Stimulated activated naive B cell treated with anti-CD40 and anti-IgM and Interleukin-4, amounts not matched to agents 10 μg/mL and 1 μg/mL and 100 μg/mL, for 72 hours (primary cell): ENCODE data around the gene LRRC36.
A peak's percentile ranks its signal among the peaks of the same experiment; 100 is the strongest.

ENCODE experiments used
- ATAC-seq, 2 donors: fragments of 150-1000 bp; cut with Tn5 transposase; replicated peaks; 2 replicates each; pipeline ENCODE4 v1.10.0; 2021; ENCODE audit warnings: moderate library complexity in 1 of 2
- DNase-seq: peaks from one replicate; pipeline ENCODE4 v3.0.0; 2021
- H3K27ac Mint-ChIP-seq: one replicate; pipeline ENCODE4 v1.8.0; 2022; ENCODE audit warnings: mild to moderate bottlenecking, mixed read lengths
- H3K27me3 Mint-ChIP-seq, 2 donors: one replicate each; pipeline ENCODE4 v1.8.0; 2022; ENCODE audit warnings: mixed read lengths in 2 of 2
- H3K36me3 Mint-ChIP-seq, 2 donors: one replicate each; pipeline ENCODE4 v1.8.0; 2022; ENCODE audit warnings: mixed read lengths in 2 of 2, mild to moderate bottlenecking in 1 of 2
- H3K4me1 Mint-ChIP-seq, 2 donors: one replicate each; pipeline ENCODE4 v1.8.0; 2022; ENCODE audit warnings: mixed read lengths in 2 of 2, mild to moderate bottlenecking in 1 of 2
- H3K4me3 Mint-ChIP-seq, 2 donors: one replicate each; pipeline ENCODE4 v1.8.0; 2022; ENCODE audit warnings: mild to moderate bottlenecking in 2 of 2, mixed read lengths in 2 of 2, moderate library complexity in 1 of 2
- H3K9me3 Mint-ChIP-seq, 2 donors: one replicate each; pipeline ENCODE4 v1.8.0; 2022; ENCODE audit warnings: mixed read lengths in 2 of 2, mild to moderate bottlenecking in 1 of 2

Gene LRRC36

GRCh38 chr16:67304020-67304419 lies 22.6 kb upstream of the LRRC36 start:
- H3K27ac Mint-ChIP-seq: no peak overlapping the region
- ATAC-seq (no peak), DNase-seq (no peak)
- peaks cover 3 to 5% of the 10 kb centered on the region in 2 donors for H3K27me3 Mint-ChIP-seq
- H3K9me3 Mint-ChIP-seq: no peaks in the 10 kb centered on the region
- no peaks in the 10 kb centered on the region for H3K36me3 Mint-ChIP-seq
- H3K4me1 Mint-ChIP-seq: peaks cover 5 to 7% of the 10 kb centered on the region in 2 donors
- H3K4me3 Mint-ChIP-seq: no peak overlapping the region

- no peak for ATAC-seq
- Mint-ChIP-seq H3K4me3 (no peak overlapping the region), H3K27me3 (peaks cover 3 to 5% of the 10 kb centered on the region in 2 donors), H3K27ac (no peak overlapping the region), H3K36me3 (no peaks in the 10 kb centered on the region), H3K4me1 (peaks cover 5 to 7% of the 10 kb centered on the region in 2 donors), H3K9me3 (no peaks in the 10 kb centered on the region)
- DNase-seq: no peak
These were observed 21.2 kb upstream of the LRRC36 start for GRCh38 chr16:67305216-67306071.

GRCh38 chr16:67310561-67310960 lies 16.1 kb upstream of the LRRC36 start:
- H3K9me3 Mint-ChIP-seq: no peaks in the 10 kb centered on the region
- ATAC-seq (no peak), DNase-seq (no peak)
- peaks cover 3 to 4% of the 10 kb centered on the region in 2 donors for H3K27me3 Mint-ChIP-seq
- peaks cover 5 to 17% of the 10 kb centered on the region in 2 donors for H3K4me1 Mint-ChIP-seq
- no peak overlapping the region for H3K4me3 Mint-ChIP-seq
- H3K27ac Mint-ChIP-seq: no peak overlapping the region
- H3K36me3 Mint-ChIP-seq: no peaks in the 10 kb centered on the region

GRCh38 chr16:67311607-67312488 lies 14.8 kb upstream of the LRRC36 start:
- H3K4me3 Mint-ChIP-seq: no peak overlapping the region
- H3K36me3 Mint-ChIP-seq: no peaks in the 10 kb centered on the region
- no peaks in the 10 kb centered on the region for H3K9me3 Mint-ChIP-seq
- H3K4me1 Mint-ChIP-seq: peaks cover 5 to 14% of the 10 kb centered on the region in 2 donors
- DNase-seq (peak; percentile 61), ATAC-seq (peak; percentile 94 to 96)
- H3K27ac Mint-ChIP-seq: peak overlapping the region; percentile 4
- no peaks in the 10 kb centered on the region for H3K27me3 Mint-ChIP-seq

- H3K27me3 Mint-ChIP-seq: no peaks in the 10 kb centered on the region
- peak overlapping the region; percentile 49 for H3K27ac Mint-ChIP-seq
- peaks cover 5 to 14% of the 10 kb centered on the region in 2 donors for H3K4me1 Mint-ChIP-seq
- no peaks in the 10 kb centered on the region for H3K9me3 Mint-ChIP-seq
- DNase-seq: no peak
- H3K4me3 Mint-ChIP-seq: no peak overlapping the region
- no peak for ATAC-seq
- H3K36me3 Mint-ChIP-seq: no peaks in the 10 kb centered on the region
These were observed 13.9 kb upstream of the LRRC36 start for GRCh38 chr16:67312719-67313118.

GRCh38 chr16:67317853-67318252 lies 8.8 kb upstream of the LRRC36 start:
- no peaks in the 10 kb centered on the region for H3K27me3 Mint-ChIP-seq
- no peaks in the 10 kb centered on the region for H3K9me3 Mint-ChIP-seq
- ATAC-seq: no peak
- no peaks in the 10 kb centered on the region for H3K36me3 Mint-ChIP-seq
- H3K27ac Mint-ChIP-seq: no peak overlapping the region
- DNase-seq: no peak
- H3K4me3 Mint-ChIP-seq: no peak overlapping the region
- H3K4me1 Mint-ChIP-seq: no peaks in the 10 kb centered on the region

- peak overlapping the region; percentile 80 for H3K4me3 Mint-ChIP-seq
- H3K36me3 Mint-ChIP-seq: no peaks in the 10 kb centered on the region
- peaks cover 6 to 7% of the 10 kb centered on the region in 2 donors for H3K27me3 Mint-ChIP-seq
- H3K9me3 Mint-ChIP-seq: peaks cover 0 to 4% of the 10 kb centered on the region in 2 donors
- H3K27ac Mint-ChIP-seq: no peak overlapping the region
- ATAC-seq (no peak), DNase-seq (no peak)
- peaks cover 24 to 47% of the 10 kb centered on the region in 2 donors for H3K4me1 Mint-ChIP-seq
These were observed 522 bp upstream of the LRRC36 start for GRCh38 chr16:67326115-67326471.

GRCh38 chr16:67327743-67328142 lies 1.1 kb downstream of the LRRC36 start:
- Mint-ChIP-seq H3K4me1 (peaks cover 24 to 47% of the 10 kb centered on the region in 2 donors), H3K27me3 (peaks cover 6 to 7% of the 10 kb centered on the region in 2 donors), H3K4me3 (no peak overlapping the region), H3K27ac (no peak overlapping the region), H3K36me3 (no peaks in the 10 kb centered on the region), H3K9me3 (peaks cover 0 to 4% of the 10 kb centered on the region in 2 donors)
- no peak for DNase-seq
- ATAC-seq: peak; percentile 26 to 49

- H3K9me3 Mint-ChIP-seq: peaks cover 3 to 4% of the 10 kb centered on the region in 2 donors
- H3K36me3 Mint-ChIP-seq: peaks cover 2 to 7% of the 10 kb centered on the region in 2 donors
- ATAC-seq (no peak), DNase-seq (no peak)
- no peak overlapping the region for H3K27ac Mint-ChIP-seq
- no peak overlapping the region for H3K4me3 Mint-ChIP-seq
- peaks cover 6 to 7% of the 10 kb centered on the region in 2 donors for H3K27me3 Mint-ChIP-seq
- peaks cover 18 to 30% of the 10 kb centered on the region in 2 donors for H3K4me1 Mint-ChIP-seq
These were observed 3.3 kb downstream of the LRRC36 start for GRCh38 chr16:67329901-67330300.

- H3K4me1 Mint-ChIP-seq: no peaks in the 10 kb centered on the region
- peaks cover 0 to 4% of the 10 kb centered on the region in 2 donors for H3K27me3 Mint-ChIP-seq
- no peak for DNase-seq
- no peak overlapping the region for H3K27ac Mint-ChIP-seq
- peaks cover 4 to 5% of the 10 kb centered on the region in 2 donors for H3K9me3 Mint-ChIP-seq
- no peak for ATAC-seq
- H3K36me3 Mint-ChIP-seq: peaks cover 5 to 11% of the 10 kb centered on the region in 2 donors
- H3K4me3 Mint-ChIP-seq: no peak overlapping the region
These were observed 6.7 kb downstream of the LRRC36 start for GRCh38 chr16:67333315-67333714.

GRCh38 chr16:67336116-67336515 lies 9.5 kb downstream of the LRRC36 start:
- H3K9me3 Mint-ChIP-seq: peaks cover 0 to 5% of the 10 kb centered on the region in 2 donors
- DNase-seq: no peak
- no peaks in the 10 kb centered on the region for H3K4me1 Mint-ChIP-seq

GRCh38 chr16:67336648-67337047 lies 10.0 kb downstream of the LRRC36 start:
- H3K36me3 Mint-ChIP-seq: peaks cover 5 to 11% of the 10 kb centered on the region in 2 donors
- no peak for DNase-seq
- no peaks in the 10 kb centered on the region for H3K4me1 Mint-ChIP-seq
- H3K27ac Mint-ChIP-seq: no peak overlapping the region
- no peak for ATAC-seq
- no peak overlapping the region for H3K4me3 Mint-ChIP-seq
- no peaks in the 10 kb centered on the region for H3K27me3 Mint-ChIP-seq
- peaks cover 0 to 5% of the 10 kb centered on the region in 2 donors for H3K9me3 Mint-ChIP-seq

More at GRCh38 chr16:67336116-67336515, 9.5 kb downstream of the LRRC36 start:
- Mint-ChIP-seq H3K4me3 (no peak overlapping the region), H3K36me3 (peaks cover 5 to 11% of the 10 kb centered on the region in 2 donors), H3K27ac (no peak overlapping the region), H3K27me3 (no peaks in the 10 kb centered on the region)
- no peak for ATAC-seq

- Mint-ChIP-seq H3K9me3 (peaks cover 0 to 5% of the 10 kb centered on the region in 2 donors), H3K27me3 (no peaks in the 10 kb centered on the region), H3K36me3 (peaks cover 3 to 8% of the 10 kb centered on the region in 2 donors), H3K27ac (no peak overlapping the region), H3K4me1 (no peaks in the 10 kb centered on the region), H3K4me3 (no peak overlapping the region)
- DNase-seq (no peak), ATAC-seq (no peak)
These were observed 12.8 kb downstream of the LRRC36 start for GRCh38 chr16:67339453-67339852.

- Mint-ChIP-seq H3K27ac (no peak overlapping the region), H3K4me1 (no peaks in the 10 kb centered on the region), H3K27me3 (no peaks in the 10 kb centered on the region), H3K9me3 (no peaks in the 10 kb centered on the region), H3K4me3 (no peak overlapping the region), H3K36me3 (no peaks in the 10 kb centered on the region)
- ATAC-seq (no peak), DNase-seq (no peak)
These were observed 14.6 kb downstream of the LRRC36 start for GRCh38 chr16:67341250-67341649.
